ENCODE measurements around the gene RGS8.

Gene RGS8

GRCh38 chr1:182684116-182684828, at the start of gene RGS8:
TSS of gene RGS8 (minus strand) at chr1:182684587. CDS start at chr1:182669649, 14,938 bp downstream.
- DNase-seq: no peak

- DNase-seq: no peak
Measured at GRCh38 chr1:182731852-182732575, 47.6 kb upstream of the RGS8 start.

GRCh38 chr1:182726912-182727311, 42.5 kb upstream of the RGS8 start:
- DNase-seq: no peak

GRCh38 chr1:182725259-182726255, 41.2 kb upstream of the RGS8 start:
- DNase-seq: peak in 1 of 14 donors; percentile 1

GRCh38 chr1:182724215-182724614, 39.8 kb upstream of the RGS8 start:
- no peak for DNase-seq

- no peak for DNase-seq
Measured at GRCh38 chr1:182723200-182723599, 38.8 kb upstream of the RGS8 start.

GRCh38 chr1:182721525-182721924, 37.1 kb upstream of the RGS8 start:
- no peak for DNase-seq

- DNase-seq: no peak
Measured at GRCh38 chr1:182720463-182720862, 36.1 kb upstream of the RGS8 start.

- DNase-seq: no peak
Measured at GRCh38 chr1:182719553-182719952, 35.2 kb upstream of the RGS8 start.

- no peak for DNase-seq
Measured at GRCh38 chr1:182718311-182718710, 33.9 kb upstream of the RGS8 start.

- no peak for DNase-seq
Measured at GRCh38 chr1:182716740-182717720, 32.6 kb upstream of the RGS8 start.

GRCh38 chr1:182715531-182715930, 31.1 kb upstream of the RGS8 start:
- peak in 1 of 14 donors; percentile 18 for DNase-seq

GRCh38 chr1:182714546-182714945, 30.2 kb upstream of the RGS8 start:
- no peak for DNase-seq

- no peak for DNase-seq
Measured at GRCh38 chr1:182713939-182714338, 29.6 kb upstream of the RGS8 start.

GRCh38 chr1:182713492-182713891, 29.1 kb upstream of the RGS8 start:
- no peak for DNase-seq

GRCh38 chr1:182709855-182710254, 25.5 kb upstream of the RGS8 start:
- DNase-seq: no peak

GRCh38 chr1:182709225-182709764, 24.9 kb upstream of the RGS8 start:
- no peak for DNase-seq

GRCh38 chr1:182707122-182707521, 22.7 kb upstream of the RGS8 start:
- DNase-seq: peak in 8 of 14 donors; percentile 2 to 55 (median 26)

- DNase-seq: no peak
Measured at GRCh38 chr1:182704677-182705076, 20.3 kb upstream of the RGS8 start.

- no peak for DNase-seq
Measured at GRCh38 chr1:182703539-182703938, 19.2 kb upstream of the RGS8 start.
